Activated CD4-positive, CD25-positive, alpha-beta regulatory T cell treated with anti-CD3 and anti-CD28 coated beads, Interleukin-2, amount 50 U/mL, for 16 hours (primary cell): ENCODE measurements around the gene MROH2A.
"Not testable (repeated sequence)": the region's sequence is repeated elsewhere in the genome, so short reads cannot be mapped to it uniquely, and the experiment has no call there.

Experiments used
- DNase-seq: peaks from one replicate; pipeline ENCODE4 v3.0.0-alpha.2; 2020; ENCODE audit warnings: low read depth, low spot score

Gene MROH2A

GRCh38 chr2:233853883-233854240, 75.7 kb downstream of the MROH2A start:
- DNase-seq: no peak

DNA sequence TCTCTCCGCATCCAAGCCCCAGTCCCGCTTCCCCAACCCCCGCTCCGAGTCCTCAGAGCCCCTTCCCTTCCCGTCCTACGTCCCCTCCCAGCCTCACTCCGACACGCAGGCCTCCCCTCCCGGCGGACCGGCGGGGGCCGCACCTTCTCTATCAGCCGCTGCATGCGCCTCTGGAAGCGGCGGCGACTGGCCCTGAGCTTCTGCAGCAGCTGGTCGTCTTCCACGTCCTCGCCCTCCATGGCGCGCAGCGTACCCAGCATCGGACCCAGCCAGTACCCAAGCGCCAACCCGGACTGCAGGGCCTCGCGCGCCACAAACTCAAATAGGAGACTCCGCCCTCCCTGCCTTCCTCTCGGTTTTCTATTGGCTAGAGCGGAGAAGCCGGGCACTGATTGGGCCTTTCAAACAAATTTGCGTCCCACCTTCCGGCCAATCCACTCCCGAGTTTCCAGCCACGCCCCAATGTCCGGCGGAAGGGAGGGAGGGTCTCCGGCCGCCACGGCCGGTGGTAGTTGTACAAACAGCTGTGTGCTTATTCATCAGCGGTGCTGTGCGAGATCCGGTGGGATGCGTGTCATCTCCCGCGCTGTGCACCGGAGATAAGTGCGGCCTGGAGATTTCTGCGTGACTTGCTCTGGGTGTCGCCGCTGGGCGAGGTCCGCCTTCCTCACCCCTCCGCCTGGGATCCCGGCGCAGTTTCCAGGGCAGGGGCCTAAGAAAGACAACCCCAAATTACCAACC, 76.3 kb downstream of the MROH2A start, which contains the start of gene HJURP:
HJURP (minus strand) TSS at position 295 of the 741 bp plus-strand sequence; CDS start at position 260, 35 bp downstream.
- DNase-seq: peak; percentile 86

GRCh38 chr2:233855345-233855744, 77.2 kb downstream of the MROH2A start:
- DNase-seq: no peak

GRCh38 chr2:233856184-233856583, 78.1 kb downstream of the MROH2A start:
- no peak for DNase-seq

DNA sequence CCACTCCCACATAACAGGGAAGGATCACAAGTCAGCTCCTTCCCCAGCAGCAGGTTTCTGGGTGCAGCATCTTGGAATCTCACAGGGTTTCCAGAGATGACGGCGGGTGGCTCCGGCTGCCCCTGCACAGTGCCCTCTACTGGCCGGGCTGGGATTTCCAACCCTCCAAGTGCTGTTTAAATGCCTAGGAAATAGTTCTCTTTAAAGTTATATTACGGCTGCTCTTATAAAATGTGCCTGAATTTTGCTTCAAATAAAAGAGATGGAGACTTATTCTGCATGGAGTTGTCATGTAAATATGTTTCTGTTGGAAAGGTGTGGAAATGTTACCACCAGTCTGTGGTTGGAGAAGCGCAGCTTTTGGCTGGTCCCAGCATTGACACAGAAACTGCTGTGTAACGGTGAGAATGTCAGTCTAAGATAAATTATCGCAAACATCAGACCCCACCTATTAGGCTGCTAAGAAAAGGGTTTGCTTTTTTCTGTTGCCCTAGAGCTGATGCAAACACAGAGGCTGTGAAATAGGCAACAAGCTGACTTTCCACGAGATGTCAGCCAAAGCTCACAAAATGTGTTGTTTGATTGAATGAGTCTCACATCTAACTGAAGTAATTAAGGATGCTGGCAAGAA, 79.5 kb downstream of the MROH2A start:
- no peak for DNase-seq

DNA sequence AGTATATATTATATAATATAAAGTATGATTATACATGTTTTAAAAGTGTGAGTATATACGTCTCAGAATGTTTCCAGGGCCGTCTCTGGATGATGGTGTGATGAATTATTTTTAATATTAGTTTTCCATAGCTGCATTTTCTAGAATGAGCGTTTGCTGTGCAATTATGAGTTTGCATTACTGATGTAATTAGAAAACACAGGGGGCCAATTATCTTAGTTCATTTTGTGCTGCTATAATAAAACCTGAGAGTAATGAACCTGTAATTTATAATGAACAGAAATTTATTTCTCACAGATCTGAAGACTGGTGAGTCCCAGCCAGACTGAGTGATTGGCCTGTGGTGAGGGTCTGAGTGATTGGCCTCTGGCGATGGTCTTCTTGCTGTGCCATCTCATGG, 80.2 kb downstream of the MROH2A start:
- DNase-seq: no peak

DNA sequence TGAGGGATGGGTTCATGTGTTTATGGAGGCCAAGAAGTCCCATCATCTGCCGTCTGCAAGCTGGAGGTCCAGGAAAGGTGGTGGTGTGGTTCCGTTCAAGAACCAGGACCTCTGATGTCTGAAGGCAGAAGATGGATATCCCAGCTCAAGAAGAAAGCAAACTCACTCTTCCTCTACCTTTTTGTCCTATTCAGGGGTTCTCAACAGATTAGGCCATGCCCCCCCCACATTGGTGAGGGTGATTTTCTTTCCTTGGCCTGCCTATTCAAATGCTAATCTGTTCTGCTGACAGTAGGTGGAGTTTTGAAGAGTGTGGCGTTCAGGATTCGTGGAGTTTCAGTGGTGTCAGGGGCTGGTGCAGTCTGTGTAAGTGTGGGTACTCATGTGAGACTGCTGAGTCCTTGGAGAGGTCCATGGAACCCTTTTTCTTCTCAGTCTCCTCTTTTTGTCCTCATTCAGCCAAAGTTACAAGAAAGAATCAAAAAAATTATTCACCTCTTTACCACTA, 84.2 kb downstream of the MROH2A start:
- DNase-seq: no peak

- no peak for DNase-seq
Observed at GRCh38 chr2:233865838-233866237, 87.7 kb downstream of the MROH2A start.

DNA sequence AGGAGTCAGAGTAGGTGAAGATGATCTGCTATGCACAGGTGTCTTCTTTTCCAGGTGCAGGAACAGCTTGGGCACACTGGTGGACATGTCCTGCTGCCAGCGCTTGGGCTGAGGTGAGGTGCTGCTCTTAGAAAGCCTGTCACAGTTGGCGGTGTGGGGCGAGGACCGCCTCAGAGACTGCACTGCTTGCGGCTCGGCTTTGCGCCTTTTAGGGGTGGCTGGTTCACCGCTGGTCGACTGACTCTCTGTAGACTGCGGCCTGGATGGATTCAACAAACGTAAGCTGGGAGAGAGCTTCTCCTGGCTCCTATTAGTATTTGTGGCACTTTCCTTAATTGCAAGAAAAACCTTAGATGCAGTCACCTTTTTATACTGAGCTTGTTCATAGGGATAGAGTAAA, 88.3 kb downstream of the MROH2A start:
- DNase-seq: no peak

- DNase-seq: peak; percentile 28
Observed at GRCh38 chr2:233867993-233868532, 89.9 kb downstream of the MROH2A start, which contains the start of gene MSL3B. Gene MSL3B, minus strand, starts transcription at chr2:233868386.

DNA sequence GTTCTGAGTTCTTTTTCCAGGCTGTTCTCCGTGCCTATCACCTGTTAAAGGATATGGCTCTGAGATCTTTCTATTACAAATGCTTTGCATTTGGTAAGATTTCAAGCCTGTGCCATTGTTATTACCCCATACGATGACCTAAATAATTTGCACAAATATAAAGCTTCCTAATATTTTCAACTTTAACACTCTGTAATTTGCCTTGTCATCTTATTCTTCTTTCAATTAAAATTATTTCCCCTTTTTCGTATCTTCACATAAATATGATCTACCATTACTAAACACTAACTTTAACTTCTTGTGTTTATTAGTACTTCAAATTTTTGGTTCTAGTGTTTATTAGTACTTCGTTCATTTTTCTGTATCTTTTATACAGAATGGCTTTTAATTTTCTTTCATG, 93.3 kb downstream of the MROH2A start:
- no peak for DNase-seq

DNA sequence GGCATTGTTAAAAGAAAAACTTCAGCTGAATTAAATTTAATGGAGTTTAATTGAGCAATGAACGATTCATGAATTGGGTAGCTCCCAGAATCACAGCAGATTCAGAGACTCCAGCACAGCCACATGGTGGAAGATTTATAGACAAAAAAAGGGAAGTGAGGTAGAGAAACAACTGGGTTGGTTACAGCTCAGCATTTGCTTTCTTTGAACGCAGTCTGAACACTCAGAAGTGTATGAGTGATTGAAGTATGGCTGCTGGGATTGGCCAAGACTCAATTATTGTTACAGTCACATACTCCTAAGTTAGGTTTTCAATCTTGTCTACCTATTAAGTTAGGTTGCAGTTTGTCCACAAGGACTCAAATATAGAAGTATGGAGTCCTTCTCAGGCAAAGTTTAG, 94.0 kb downstream of the MROH2A start:
- not testable (repeated sequence) for DNase-seq

DNA sequence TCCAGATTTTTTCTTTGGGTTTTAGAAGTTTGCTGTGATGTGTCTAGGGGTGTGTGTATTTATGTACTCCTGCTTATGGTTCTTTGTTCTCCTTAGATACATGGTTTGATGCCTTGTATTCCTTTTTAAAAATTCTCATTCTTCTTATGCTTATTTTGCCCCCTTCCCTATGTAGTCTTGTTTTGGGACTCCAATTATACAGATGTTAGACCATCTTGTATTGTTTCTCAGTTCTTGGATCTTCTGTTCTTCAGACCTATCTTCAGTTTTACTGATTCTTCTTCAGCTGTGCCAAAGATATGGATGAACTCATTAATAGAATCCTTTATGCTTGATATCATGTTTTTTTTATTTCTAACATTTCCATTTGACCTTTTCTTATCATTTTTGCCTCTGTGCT, 104.2 kb downstream of the MROH2A start:
- no peak for DNase-seq
